KMS-11 (cell line): ENCODE results near the gene R3HDM2.

Experiments
- H2AFZ ChIP-seq: fragments of 200-600 bp; sonication (generic); 2 replicates; pipeline ENCODE4 v1.6.1; 2016; ENCODE audit warnings: antibody characterized with exemption, mixed run types, low read depth
- H3K27ac ChIP-seq: fragments of 200-600 bp; sonication (generic); 2 replicates; pipeline ENCODE4 v1.6.1; 2016; ENCODE audit warnings: mild to moderate bottlenecking, mixed run types
- H3K27me3 ChIP-seq: fragments of 200-600 bp; sonication (generic); 2 replicates; pipeline ENCODE4 v1.6.1; 2017; ENCODE audit warnings: mild to moderate bottlenecking, low read depth, mixed run types, moderate library complexity; ENCODE audit not compliant: insufficient read depth
- H3K36me3 ChIP-seq: fragments of 200-600 bp; sonication (generic); 2 replicates; pipeline ENCODE4 v1.6.1; 2017; ENCODE audit warnings: mild to moderate bottlenecking, mixed run types; ENCODE audit not compliant: insufficient read depth
- H3K4me1 ChIP-seq: fragments of 200-600 bp; sonication (generic); 2 replicates; pipeline ENCODE4 v1.6.1; 2016; ENCODE audit warnings: mild to moderate bottlenecking, low read depth, mixed run types; ENCODE audit not compliant: poor library complexity, severe bottlenecking
- H3K4me2 ChIP-seq: fragments of 200-600 bp; sonication (generic); 2 replicates; pipeline ENCODE4 v1.7.0; 2016; ENCODE audit warnings: mild to moderate bottlenecking, mixed run types
- H3K4me3 ChIP-seq: fragments of 200-600 bp; sonication (generic); IDR thresholded peaks from 2 replicates; pipeline ENCODE4 v1.6.1; 2017; ENCODE audit warnings: low read depth, low read length, mixed read lengths; ENCODE audit not compliant: insufficient read depth
- H3K79me2 ChIP-seq: fragments of 200-600 bp; sonication (generic); 2 replicates; pipeline ENCODE4 v1.6.1; 2016; ENCODE audit warnings: low read depth, mixed run types; ENCODE audit not compliant: insufficient read depth
- H3K9ac ChIP-seq: fragments of 200-600 bp; sonication (generic); 2 replicates; pipeline ENCODE4 v1.6.1; 2016; ENCODE audit warnings: mild to moderate bottlenecking, mixed run types
- H4K20me1 ChIP-seq: fragments of 200-600 bp; sonication (generic); 2 replicates; pipeline ENCODE4 v1.6.1; 2016; ENCODE audit warnings: mild to moderate bottlenecking, mixed run types; ENCODE audit not compliant: insufficient read depth
- CTCF ChIP-seq: fragments of 200-600 bp; sonication (generic); conservative IDR thresholded peaks from 2 replicates; pipeline ENCODE4 v1.6.1; 2017; ENCODE audit warnings: low read depth, mild to moderate bottlenecking, antibody characterized with exemption, low read length, moderate library complexity, mixed read lengths

R3HDM2 gene

GRCh38 chr12:57260366-57260765 lies 170.5 kb downstream of the R3HDM2 start:
- H3K4me3 ChIP-seq = no peak overlapping the region
- H3K9ac ChIP-seq = no peak overlapping the region
- TF ChIP-seq CTCF = no peak
- H3K4me2 ChIP-seq = no peak overlapping the region
- H3K79me2 ChIP-seq = no peaks in the 10 kb centered on the region
- no peaks in the 10 kb centered on the region for H3K27me3 ChIP-seq
- no peak overlapping the region for H3K27ac ChIP-seq
- no peak overlapping the region for H2AFZ ChIP-seq
- H3K4me1 ChIP-seq = peaks cover 6% of the 10 kb centered on the region
- H4K20me1 ChIP-seq = no peaks in the 10 kb centered on the region
- peaks cover 3% of the 10 kb centered on the region; the same call in 1 of the 2 replicates for H3K36me3 ChIP-seq

GRCh38 chr12:57258977-57259970 lies 171.6 kb downstream of the R3HDM2 start:
- no peaks in the 10 kb centered on the region for H3K27me3 ChIP-seq
- H3K4me2 ChIP-seq = no peak overlapping the region
- no peak for TF ChIP-seq CTCF
- H4K20me1 ChIP-seq = no peaks in the 10 kb centered on the region
- H3K4me3 ChIP-seq = no peak overlapping the region
- H3K4me1 ChIP-seq = peaks cover 6% of the 10 kb centered on the region
- H3K36me3 ChIP-seq = peaks cover 3% of the 10 kb centered on the region; the same call in 1 of the 2 replicates
- no peak overlapping the region for H3K9ac ChIP-seq
- H2AFZ ChIP-seq = no peak overlapping the region
- no peaks in the 10 kb centered on the region for H3K79me2 ChIP-seq
- H3K27ac ChIP-seq = no peak overlapping the region

- Histone ChIP-seq H3K4me3 (no peak overlapping the region), H3K36me3 (peaks cover 3% of the 10 kb centered on the region; the same call in 1 of the 2 replicates)
- TF ChIP-seq CTCF = no peak
Measured at GRCh38 chr12:57255916-57256315, 174.9 kb downstream of the R3HDM2 start.

GRCh38 chr12:57254506-57255280 lies 176.2 kb downstream of the R3HDM2 start:
- TF ChIP-seq CTCF = no peak
- H3K4me1 ChIP-seq = no peaks in the 10 kb centered on the region
- no peak overlapping the region for H3K9ac ChIP-seq
- no peak overlapping the region for H2AFZ ChIP-seq
- no peak overlapping the region for H3K4me3 ChIP-seq
- H3K27me3 ChIP-seq = no peaks in the 10 kb centered on the region
- H3K36me3 ChIP-seq = peaks cover 3% of the 10 kb centered on the region; the same call in 1 of the 2 replicates
- H4K20me1 ChIP-seq = no peaks in the 10 kb centered on the region
- no peak overlapping the region for H3K27ac ChIP-seq
- no peaks in the 10 kb centered on the region for H3K79me2 ChIP-seq
- no peak overlapping the region for H3K4me2 ChIP-seq

More at GRCh38 chr12:57255916-57256315, 174.9 kb downstream of the R3HDM2 start:
- Histone ChIP-seq H3K9ac (no peak overlapping the region), H3K4me2 (no peak overlapping the region), H3K4me1 (no peaks in the 10 kb centered on the region), H2AFZ (no peak overlapping the region), H4K20me1 (no peaks in the 10 kb centered on the region), H3K27ac (no peak overlapping the region), H3K79me2 (no peaks in the 10 kb centered on the region), H3K27me3 (no peaks in the 10 kb centered on the region)
